Measurements from ENCODE around the gene SARDH.

The SARDH gene

DNA sequence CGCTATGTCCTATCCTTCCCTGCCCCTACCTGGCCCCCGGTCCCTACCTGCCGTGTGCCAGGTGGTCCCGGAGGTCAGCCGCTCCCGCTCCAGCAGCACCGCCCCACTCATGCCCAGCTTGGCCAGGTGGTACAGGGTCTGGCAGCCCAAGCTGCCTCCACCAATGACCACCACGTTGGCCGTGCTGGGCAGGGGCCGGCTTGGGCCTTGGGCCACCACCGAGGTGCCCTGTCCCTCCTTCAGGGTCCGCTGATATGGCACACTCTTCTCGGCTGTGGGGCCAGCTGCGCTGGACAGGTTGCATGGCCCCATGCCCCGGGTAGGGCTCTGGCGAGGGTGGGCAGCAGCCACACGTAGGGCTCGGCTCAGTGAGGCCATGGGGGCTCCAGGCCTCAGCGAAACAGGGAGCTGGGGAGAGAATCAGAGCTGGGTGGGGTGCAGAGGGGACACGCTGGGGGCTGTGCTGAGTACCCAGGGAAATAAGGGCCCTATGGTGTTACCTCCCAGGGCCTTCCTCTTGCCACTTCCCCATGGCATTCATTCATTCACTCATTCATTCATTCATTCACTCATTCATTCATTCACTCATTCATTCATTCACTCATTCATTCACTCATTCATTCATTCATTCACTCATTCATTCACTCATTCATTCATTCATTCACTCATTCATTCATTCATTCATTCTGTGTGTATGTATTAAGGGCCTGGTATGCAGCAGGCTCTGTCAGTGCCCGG lies 4.2 kb downstream of the SARDH start:
- Histone ChIP-seq H4K20me1 (ENCODE audit: insufficient read depth, low read length) (no peaks in the 10 kb centered on the region), H3K9ac (ENCODE audit: low read length) (no peak overlapping the region), H3K4me2 (ENCODE audit: low read length) (no peak overlapping the region), H3K9me3 (ENCODE audit: low read length) (no peaks in the 10 kb centered on the region), H3F3A (ENCODE audit: insufficient read depth, low read length) (no peaks in the 10 kb centered on the region), H3K9me2 (ENCODE audit: low read depth, low read length) (no peaks in the 10 kb centered on the region), H3K27me3 (ENCODE audit: insufficient read depth, low read length) (no peaks in the 10 kb centered on the region), H3K79me2 (ENCODE audit: insufficient read depth, low read length) (no peaks in the 10 kb centered on the region), H2AFZ (ENCODE audit: low read length) (no peak overlapping the region), H3K27ac (ENCODE audit: low read depth, low read length, poor library complexity, severe bottlenecking) (no peak overlapping the region), H3K4me3 (ENCODE audit: low read depth, low read length, poor library complexity, severe bottlenecking) (no peak overlapping the region), H3K36me3 (ENCODE audit: insufficient read depth, low read length) (no peaks in the 10 kb centered on the region), H3K4me1 (ENCODE audit: insufficient read depth, low read length, severe bottlenecking) (no peaks in the 10 kb centered on the region)
- TF ChIP-seq CTCF (IDR thresholded peaks at IDR 0.05; ENCODE audit: low read length) (no peak), EZH2 (IDR thresholded peaks at IDR 0.05; ENCODE audit: borderline replicate concordance, low read length) (no peak)

GRCh38 chr9:133733421-133733795 lies 4.7 kb downstream of the SARDH start:
- Histone ChIP-seq H3K9me2 (ENCODE audit: low read depth, low read length) (no peaks in the 10 kb centered on the region), H2AFZ (ENCODE audit: low read length) (no peak overlapping the region), H3K36me3 (ENCODE audit: insufficient read depth, low read length) (no peaks in the 10 kb centered on the region), H3K4me1 (ENCODE audit: insufficient read depth, low read length, severe bottlenecking) (no peaks in the 10 kb centered on the region), H3K79me2 (ENCODE audit: insufficient read depth, low read length) (no peaks in the 10 kb centered on the region), H4K20me1 (ENCODE audit: insufficient read depth, low read length) (no peaks in the 10 kb centered on the region), H3K9ac (ENCODE audit: low read length) (no peak overlapping the region), H3F3A (ENCODE audit: insufficient read depth, low read length) (no peaks in the 10 kb centered on the region), H3K4me3 (ENCODE audit: low read depth, low read length, poor library complexity, severe bottlenecking) (no peak overlapping the region), H3K27me3 (ENCODE audit: insufficient read depth, low read length) (no peaks in the 10 kb centered on the region), H3K27ac (ENCODE audit: low read depth, low read length, poor library complexity, severe bottlenecking) (no peak overlapping the region), H3K9me3 (ENCODE audit: low read length) (no peaks in the 10 kb centered on the region), H3K4me2 (ENCODE audit: low read length) (no peak overlapping the region)
- TF ChIP-seq CTCF (IDR thresholded peaks at IDR 0.05; ENCODE audit: low read length) (no peak), EZH2 (IDR thresholded peaks at IDR 0.05; ENCODE audit: borderline replicate concordance, low read length) (no peak)

DNA sequence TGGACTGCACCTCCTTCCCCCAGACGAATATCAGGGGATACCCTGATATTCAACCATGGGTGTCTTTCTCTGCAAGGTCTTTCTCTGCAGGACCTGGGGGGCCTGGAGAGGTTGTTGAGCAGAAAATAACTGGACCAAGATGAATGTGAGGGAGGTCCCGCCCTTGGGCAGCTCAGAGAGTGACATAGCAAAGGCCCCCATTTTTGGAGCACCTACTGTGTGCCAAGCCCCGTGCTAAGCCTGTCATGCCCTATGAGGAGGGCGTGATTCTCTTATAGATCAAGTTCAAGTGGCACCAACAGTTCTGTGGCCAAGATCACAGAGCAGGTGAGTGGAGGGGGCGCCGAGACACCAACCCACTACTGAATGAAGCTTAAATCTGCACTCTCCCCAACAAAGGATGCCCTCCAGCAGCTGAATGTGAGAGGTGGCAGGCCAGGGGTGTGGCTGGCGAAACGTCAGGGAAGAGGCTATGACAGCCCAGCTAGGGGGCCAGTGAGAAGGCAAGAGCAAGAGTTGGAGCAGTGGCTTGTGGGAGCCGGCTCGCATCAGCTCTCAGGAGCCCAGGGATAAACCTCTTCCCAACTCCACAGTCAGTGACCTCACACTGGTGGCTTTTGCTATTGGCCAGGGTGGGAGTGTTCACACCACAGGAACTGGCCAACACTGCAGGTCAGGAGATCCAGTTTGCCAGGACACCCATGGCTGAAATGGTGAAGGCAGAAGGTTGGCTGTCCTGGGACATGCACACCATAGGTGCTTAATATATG lies 5.3 kb downstream of the SARDH start:
- TF ChIP-seq EZH2 (IDR thresholded peaks at IDR 0.05; ENCODE audit: borderline replicate concordance, low read length) = no peak
- TF ChIP-seq CTCF (IDR thresholded peaks at IDR 0.05; ENCODE audit: low read length) = no peak

More for the DNA sequence above, 5.3 kb downstream of the SARDH start:
- H3K79me2 ChIP-seq (ENCODE audit: insufficient read depth, low read length) = no peaks in the 10 kb centered on the region
- H3K9me2 ChIP-seq (ENCODE audit: low read depth, low read length) = no peaks in the 10 kb centered on the region
- no peak overlapping the region for H2AFZ ChIP-seq (ENCODE audit: low read length)
- H3F3A ChIP-seq (ENCODE audit: insufficient read depth, low read length) = no peaks in the 10 kb centered on the region
- H3K9ac ChIP-seq (ENCODE audit: low read length) = no peak overlapping the region
- no peaks in the 10 kb centered on the region for H4K20me1 ChIP-seq (ENCODE audit: insufficient read depth, low read length)
- H3K27me3 ChIP-seq (ENCODE audit: insufficient read depth, low read length) = no peaks in the 10 kb centered on the region
- no peaks in the 10 kb centered on the region for H3K4me1 ChIP-seq (ENCODE audit: insufficient read depth, low read length, severe bottlenecking)
- no peak overlapping the region for H3K27ac ChIP-seq (ENCODE audit: low read depth, low read length, poor library complexity, severe bottlenecking)
- H3K4me2 ChIP-seq (ENCODE audit: low read length) = no peak overlapping the region
- H3K4me3 ChIP-seq (ENCODE audit: low read depth, low read length, poor library complexity, severe bottlenecking) = no peak overlapping the region
- H3K9me3 ChIP-seq (ENCODE audit: low read length) = no peaks in the 10 kb centered on the region
- H3K36me3 ChIP-seq (ENCODE audit: insufficient read depth, low read length) = no peaks in the 10 kb centered on the region
